ENCODE data around the gene ATAD2B. TPM values are rescaled to one million over a fixed set of nuclear protein-coding genes. Genes with fewer than 3 reads are reported as not detected.

The ATAD2B gene
- total RNA-seq, 1 experiment from 2014 or later: 8.6 TPM

DNA sequence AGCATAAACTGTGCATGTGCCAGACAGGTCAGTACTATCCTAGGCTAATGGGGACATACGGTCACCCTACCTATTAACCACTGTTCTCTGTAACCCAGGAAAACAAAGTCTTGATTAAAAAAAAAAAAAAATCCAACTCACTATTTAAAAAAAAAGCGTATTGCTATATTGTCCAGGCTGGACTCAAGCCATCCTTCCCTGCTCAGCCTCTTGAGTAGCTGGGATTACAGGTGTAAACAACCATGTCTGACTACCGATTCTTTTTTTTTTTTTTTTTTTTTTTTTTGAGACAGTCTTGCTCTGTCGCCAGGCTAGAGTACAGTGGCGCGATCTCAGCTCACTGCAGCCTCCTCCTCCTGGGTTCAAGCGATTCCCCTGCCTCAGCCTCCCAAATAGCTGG, 11.6 kb downstream of the ATAD2B start:
- no peak for DNase-seq
- intact Hi-C loops (cut with micrococcal nuclease): no loop called here
- CTCF ChIA-PET: interaction anchor here (0.6 kb wide), 1 partner anchor 50 kb away, joined by 4 read pairs; no protein-coding TSS in a partner anchor
- H3K9me3 ChIP-seq (ENCODE audit: low read length): no peaks in the 10 kb centered on the region
- TF ChIP-seq EZH2phosphoT487 (IDR thresholded peaks at IDR 0.05; ENCODE audit: borderline replicate concordance, low read length) (no peak), EZH2 (IDR thresholded peaks at IDR 0.05; ENCODE audit: low read length, unreplicated experiment) (no peak)
- TF ChIP-seq, protein P1, sequence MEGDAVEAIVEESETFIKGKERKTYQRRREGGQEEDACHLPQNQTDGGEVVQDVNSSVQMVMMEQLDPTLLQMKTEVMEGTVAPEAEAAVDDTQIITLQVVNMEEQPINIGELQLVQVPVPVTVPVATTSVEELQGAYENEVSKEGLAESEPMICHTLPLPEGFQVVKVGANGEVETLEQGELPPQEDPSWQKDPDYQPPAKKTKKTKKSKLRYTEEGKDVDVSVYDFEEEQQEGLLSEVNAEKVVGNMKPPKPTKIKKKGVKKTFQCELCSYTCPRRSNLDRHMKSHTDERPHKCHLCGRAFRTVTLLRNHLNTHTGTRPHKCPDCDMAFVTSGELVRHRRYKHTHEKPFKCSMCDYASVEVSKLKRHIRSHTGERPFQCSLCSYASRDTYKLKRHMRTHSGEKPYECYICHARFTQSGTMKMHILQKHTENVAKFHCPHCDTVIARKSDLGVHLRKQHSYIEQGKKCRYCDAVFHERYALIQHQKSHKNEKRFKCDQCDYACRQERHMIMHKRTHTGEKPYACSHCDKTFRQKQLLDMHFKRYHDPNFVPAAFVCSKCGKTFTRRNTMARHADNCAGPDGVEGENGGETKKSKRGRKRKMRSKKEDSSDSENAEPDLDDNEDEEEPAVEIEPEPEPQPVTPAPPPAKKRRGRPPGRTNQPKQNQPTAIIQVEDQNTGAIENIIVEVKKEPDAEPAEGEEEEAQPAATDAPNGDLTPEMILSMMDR (conservative IDR thresholded peaks at IDR 0.05; ENCODE audit: low read depth, low read length): no peak
- H3K9ac ChIP-seq (ENCODE audit: low read length): no peak overlapping the region
- H3F3A ChIP-seq (ENCODE audit: low read length, unreplicated experiment): no peaks in the 10 kb centered on the region
- H4K20me1 ChIP-seq (ENCODE audit: low read length): no peaks in the 10 kb centered on the region
- POLR2A ChIA-PET (ENCODE audit: unreplicated experiment): interaction anchor here (0.5 kb wide), 1 partner anchor 128 kb away, joined by 6 read pairs; no protein-coding TSS in a partner anchor
- no TSS peak for BruUV-seq (replicated peaks)
- no peaks in the 10 kb centered on the region for H3K27me3 ChIP-seq (ENCODE audit: low read length)
- H2AFZ ChIP-seq (ENCODE audit: low read length): no peak overlapping the region
- H3K79me2 ChIP-seq (ENCODE audit: low read length): peaks cover 91% of the 10 kb centered on the region
- no peaks in the 10 kb centered on the region for H3K9me2 ChIP-seq (replicated peaks; ENCODE audit: low read length)
- H3K4me3 ChIP-seq (ENCODE audit: low read length): no peak overlapping the region
- no peak overlapping the region for H3K4me2 ChIP-seq (ENCODE audit: low read length)
- H3K27ac ChIP-seq (ENCODE audit: low read length): no peak overlapping the region
- H3K36me3 ChIP-seq (ENCODE audit: low read depth, low read length): no peaks in the 10 kb centered on the region
- no peak for ATAC-seq
- H3K4me1 ChIP-seq (ENCODE audit: insufficient read depth, low read length): peaks cover 16% of the 10 kb centered on the region

DNA sequence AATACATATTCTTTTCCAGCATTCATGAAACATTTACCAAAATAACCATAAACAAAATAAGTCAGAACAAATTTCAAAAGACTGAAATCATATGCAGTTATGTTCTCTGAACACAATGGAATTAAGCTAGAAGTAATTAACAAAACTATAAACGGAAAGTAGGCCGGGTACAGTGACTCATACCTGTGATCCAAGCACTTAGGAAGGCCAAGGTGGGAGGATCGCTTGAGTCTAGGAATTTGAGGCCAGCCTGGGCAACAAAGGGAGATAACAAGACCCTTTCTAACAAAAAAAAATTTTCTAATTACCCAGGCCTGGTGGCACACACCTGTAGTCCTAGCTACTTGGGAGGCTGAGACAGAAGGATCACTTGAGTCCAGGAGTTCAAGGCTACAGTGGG, 14.9 kb downstream of the ATAD2B start:
- ATAC-seq (no peak), DNase-seq (no peak)
- intact Hi-C loops (cut with micrococcal nuclease): no loop called here
- Histone ChIP-seq H3K4me1 (ENCODE audit: insufficient read depth, low read length) (peaks cover 11% of the 10 kb centered on the region), H3K4me2 (ENCODE audit: low read length) (no peak overlapping the region), H3F3A (ENCODE audit: low read length, unreplicated experiment) (no peaks in the 10 kb centered on the region), H3K4me3 (ENCODE audit: low read length) (no peak overlapping the region), H3K9me2 (replicated peaks; ENCODE audit: low read length) (no peaks in the 10 kb centered on the region), H3K9me3 (ENCODE audit: low read length) (no peaks in the 10 kb centered on the region), H3K36me3 (ENCODE audit: low read depth, low read length) (no peaks in the 10 kb centered on the region), H3K27ac (ENCODE audit: low read length) (no peak overlapping the region), H2AFZ (ENCODE audit: low read length) (no peak overlapping the region), H3K27me3 (ENCODE audit: low read length) (no peaks in the 10 kb centered on the region), H3K9ac (ENCODE audit: low read length) (no peak overlapping the region), H4K20me1 (ENCODE audit: low read length) (no peaks in the 10 kb centered on the region), H3K79me2 (ENCODE audit: low read length) (peaks cover 66% of the 10 kb centered on the region)
- ChIA-PET CTCF (interaction anchor here (0.6 kb wide), 1 partner anchor 87 kb away, joined by 4 read pairs; no protein-coding TSS in a partner anchor), POLR2A (ENCODE audit: unreplicated experiment) (no interaction called here)
- BruUV-seq (replicated peaks): no TSS peak
- TF ChIP-seq, protein P1 (conservative IDR thresholded peaks at IDR 0.05; ENCODE audit: low read depth, low read length): no peak
- TF ChIP-seq EZH2 (IDR thresholded peaks at IDR 0.05; ENCODE audit: low read length, unreplicated experiment) (no peak), EZH2phosphoT487 (IDR thresholded peaks at IDR 0.05; ENCODE audit: borderline replicate concordance, low read length) (no peak)

DNA sequence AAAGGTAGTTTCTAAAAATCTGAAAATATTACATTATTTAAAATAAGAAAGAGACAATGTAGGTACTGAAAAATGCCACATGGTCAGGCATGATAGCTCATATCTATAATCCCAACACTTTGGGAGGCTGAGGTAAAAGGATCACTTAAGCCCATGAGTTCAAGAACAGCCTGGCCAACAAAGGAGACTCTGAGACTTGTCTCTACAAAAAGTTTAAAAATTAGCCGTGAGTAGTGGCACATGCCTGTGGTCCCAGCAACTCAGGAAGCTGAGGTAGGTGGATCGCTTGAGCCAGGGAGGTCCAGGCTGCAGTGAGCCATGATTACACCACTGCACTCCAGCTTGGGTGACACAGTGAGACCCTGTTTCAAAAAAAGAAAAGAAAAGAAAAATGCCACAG, 21.8 kb downstream of the ATAD2B start:
- Histone ChIP-seq H3K27ac (ENCODE audit: low read length) (no peak overlapping the region), H2AFZ (ENCODE audit: low read length) (no peak overlapping the region), H3K9me2 (replicated peaks; ENCODE audit: low read length) (no peaks in the 10 kb centered on the region), H3F3A (ENCODE audit: low read length, unreplicated experiment) (peaks cover 3% of the 10 kb centered on the region), H3K79me2 (ENCODE audit: low read length) (peaks cover 44% of the 10 kb centered on the region), H4K20me1 (ENCODE audit: low read length) (no peaks in the 10 kb centered on the region), H3K4me2 (ENCODE audit: low read length) (no peak overlapping the region), H3K9me3 (ENCODE audit: low read length) (no peaks in the 10 kb centered on the region), H3K27me3 (ENCODE audit: low read length) (no peaks in the 10 kb centered on the region), H3K4me1 (ENCODE audit: insufficient read depth, low read length) (peaks cover 28% of the 10 kb centered on the region), H3K9ac (ENCODE audit: low read length) (no peak overlapping the region), H3K36me3 (ENCODE audit: low read depth, low read length) (no peaks in the 10 kb centered on the region), H3K4me3 (ENCODE audit: low read length) (no peak overlapping the region)
- ChIA-PET CTCF (interaction anchor here (0.6 kb wide), 1 partner anchor 22 kb away, joined by 11 read pairs; no protein-coding TSS in a partner anchor), POLR2A (ENCODE audit: unreplicated experiment) (no interaction called here)
- intact Hi-C loops (cut with micrococcal nuclease): no loop called here
- no peak for TF ChIP-seq EZH2phosphoT487 (IDR thresholded peaks at IDR 0.05; ENCODE audit: borderline replicate concordance, low read length)
- TF ChIP-seq, protein P1 (conservative IDR thresholded peaks at IDR 0.05; ENCODE audit: low read depth, low read length): no peak
- TF ChIP-seq EZH2 (IDR thresholded peaks at IDR 0.05; ENCODE audit: low read length, unreplicated experiment): no peak
- DNase-seq: no peak
- no peak for ATAC-seq
- no TSS peak for BruUV-seq (replicated peaks)

All from PC-3 (cell line).